ENCODE data around the gene TMEM182. TPM values are rescaled to one million over a fixed set of nuclear protein-coding genes. Genes with fewer than 3 reads are reported as not detected.

The TMEM182 gene
- total and polyA plus RNA-seq, 2 donors (not counting 1 experiment from before 2014, with no cell fraction given): 2.8 to 2.9 TPM

- no peaks in the 10 kb centered on the region for H3K79me2 ChIP-seq (ENCODE audit: control insufficient read depth, insufficient read depth, low read length)
- H3K4me3 ChIP-seq (replicated peaks in 1 of 4; ENCODE audit: control extremely low read depth in 1 of 4, insufficient read depth in 1 of 4, low read depth in 3 of 4, low read length in 4 of 4): no peak overlapping the region
- H3K4me2 ChIP-seq (ENCODE audit: extremely low read depth, insufficient read depth, low read length): no peak overlapping the region
- no peak for TF ChIP-seq CTCF (conservative IDR thresholded peaks at IDR 0.05 in 1 of 2, IDR thresholded peaks at IDR 0.05 in 1 of 2; ENCODE audit: low read depth in 1 of 2, low read length in 2 of 2)
- no peak for TF ChIP-seq EZH2 (IDR thresholded peaks at IDR 0.05; ENCODE audit: low read length, missing control alignments)
- H3K27me3 ChIP-seq (ENCODE audit: control insufficient read depth, insufficient read depth, low read length): no peaks in the 10 kb centered on the region
- H3K9ac ChIP-seq (ENCODE audit: insufficient read depth, low read length): no peak overlapping the region
- H2AFZ ChIP-seq (ENCODE audit: low read length): no peak overlapping the region
- H3K27ac ChIP-seq (ENCODE audit: insufficient read depth, low read length): no peak overlapping the region
- H3K4me1 ChIP-seq (ENCODE audit: control insufficient read depth, extremely low read depth, insufficient read depth, low read length): no peaks in the 10 kb centered on the region
- no peaks in the 10 kb centered on the region for H3K36me3 ChIP-seq (ENCODE audit: control insufficient read depth, insufficient read depth, low read length)
- no peak for DNase-seq (ENCODE audit: low read depth in 2 of 2)
- H3K9me3 ChIP-seq (ENCODE audit: control insufficient read depth, insufficient read depth, low read depth, low read length): no peaks in the 10 kb centered on the region
- H4K20me1 ChIP-seq (ENCODE audit: control insufficient read depth, extremely low read depth, insufficient read depth, low read length): no peaks in the 10 kb centered on the region
These were observed 21.8 kb downstream of the TMEM182 start for GRCh38 chr2:102783506-102784183.

GRCh38 chr2:102784940-102785339 lies 23.1 kb downstream of the TMEM182 start:
- TF ChIP-seq CTCF (conservative IDR thresholded peaks at IDR 0.05 in 1 of 2, IDR thresholded peaks at IDR 0.05 in 1 of 2; ENCODE audit: low read depth in 1 of 2, low read length in 2 of 2): no peak
- TF ChIP-seq EZH2 (IDR thresholded peaks at IDR 0.05; ENCODE audit: low read length, missing control alignments): no peak
- Histone ChIP-seq H3K27me3 (ENCODE audit: control insufficient read depth, insufficient read depth, low read length) (no peaks in the 10 kb centered on the region), H3K9ac (ENCODE audit: insufficient read depth, low read length) (no peak overlapping the region), H3K4me1 (ENCODE audit: control insufficient read depth, extremely low read depth, insufficient read depth, low read length) (no peaks in the 10 kb centered on the region), H3K79me2 (ENCODE audit: control insufficient read depth, insufficient read depth, low read length) (no peaks in the 10 kb centered on the region), H3K4me3 (replicated peaks in 1 of 4; ENCODE audit: control extremely low read depth in 1 of 4, insufficient read depth in 1 of 4, low read depth in 3 of 4, low read length in 4 of 4) (no peak overlapping the region), H3K4me2 (ENCODE audit: extremely low read depth, insufficient read depth, low read length) (no peak overlapping the region), H2AFZ (ENCODE audit: low read length) (no peak overlapping the region), H3K9me3 (ENCODE audit: control insufficient read depth, insufficient read depth, low read depth, low read length) (no peaks in the 10 kb centered on the region), H4K20me1 (ENCODE audit: control insufficient read depth, extremely low read depth, insufficient read depth, low read length) (no peaks in the 10 kb centered on the region), H3K27ac (ENCODE audit: insufficient read depth, low read length) (no peak overlapping the region), H3K36me3 (ENCODE audit: control insufficient read depth, insufficient read depth, low read length) (no peaks in the 10 kb centered on the region)
- DNase-seq (ENCODE audit: low read depth in 2 of 2): no peak

DNA sequence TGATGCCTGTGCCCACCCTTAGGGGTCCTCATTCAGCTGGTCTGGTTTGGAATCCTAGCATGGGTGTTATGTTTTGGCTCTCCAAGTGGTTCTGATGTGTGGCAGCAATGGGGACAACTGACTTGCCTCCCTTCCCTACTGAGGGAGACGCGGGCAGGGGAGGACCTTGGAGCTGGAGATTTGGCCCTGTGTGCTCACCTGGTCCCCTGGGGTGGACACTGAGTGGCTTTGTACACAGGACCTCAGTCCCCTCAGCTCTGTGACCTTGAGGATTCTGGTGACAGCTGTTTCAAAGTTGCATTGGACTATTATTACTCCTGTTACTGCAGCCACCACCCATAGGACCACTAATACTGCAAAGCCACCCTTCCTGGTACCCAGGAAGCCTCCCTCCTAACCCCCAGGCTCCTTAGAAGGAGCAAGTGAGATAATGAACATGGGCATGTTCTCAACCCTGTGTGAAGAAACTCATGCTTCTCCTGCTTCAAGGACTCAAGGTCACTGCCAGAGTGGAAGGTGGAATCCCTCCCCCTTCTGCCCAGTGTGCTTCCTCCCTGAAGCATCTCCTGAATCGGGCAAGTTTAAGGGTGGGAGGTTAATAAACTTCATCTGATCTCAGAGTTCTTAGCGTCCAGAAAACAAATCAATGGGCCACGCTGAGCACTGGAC lies 26.5 kb downstream of the TMEM182 start:
- Histone ChIP-seq H3K9me3 (ENCODE audit: control insufficient read depth, insufficient read depth, low read depth, low read length) (no peaks in the 10 kb centered on the region), H3K36me3 (ENCODE audit: control insufficient read depth, insufficient read depth, low read length) (no peaks in the 10 kb centered on the region), H3K4me1 (ENCODE audit: control insufficient read depth, extremely low read depth, insufficient read depth, low read length) (no peaks in the 10 kb centered on the region), H3K9ac (ENCODE audit: insufficient read depth, low read length) (no peak overlapping the region), H3K27me3 (ENCODE audit: control insufficient read depth, insufficient read depth, low read length) (no peaks in the 10 kb centered on the region), H3K79me2 (ENCODE audit: control insufficient read depth, insufficient read depth, low read length) (no peaks in the 10 kb centered on the region), H3K4me3 (replicated peaks in 1 of 4; ENCODE audit: control extremely low read depth in 1 of 4, insufficient read depth in 1 of 4, low read depth in 3 of 4, low read length in 4 of 4) (no peak overlapping the region), H2AFZ (ENCODE audit: low read length) (no peak overlapping the region), H3K4me2 (ENCODE audit: extremely low read depth, insufficient read depth, low read length) (no peak overlapping the region), H4K20me1 (ENCODE audit: control insufficient read depth, extremely low read depth, insufficient read depth, low read length) (no peaks in the 10 kb centered on the region), H3K27ac (ENCODE audit: insufficient read depth, low read length) (no peak overlapping the region)
- no peak for DNase-seq (ENCODE audit: low read depth in 2 of 2)
- no peak for TF ChIP-seq EZH2 (IDR thresholded peaks at IDR 0.05; ENCODE audit: low read length, missing control alignments)
- no peak for TF ChIP-seq CTCF (conservative IDR thresholded peaks at IDR 0.05 in 1 of 2, IDR thresholded peaks at IDR 0.05 in 1 of 2; ENCODE audit: low read depth in 1 of 2, low read length in 2 of 2)
